Parathyroid adenoma (tissue), 2 donors: ENCODE results near the gene CEBPZOS.
A peak's percentile ranks its signal among the peaks of the same experiment; 100 is the strongest.

ENCODE experiments used
- H2AFZ ChIP-seq: fragments of 300-600 bp; sonication (generic); one replicate; pipeline ENCODE4 v1.7.0; 2017; ENCODE audit warnings: antibody characterized with exemption, mild to moderate bottlenecking
- H3K27ac ChIP-seq: fragments of 300-600 bp; sonication (generic); one replicate; pipeline ENCODE4 v1.7.0; 2017
- H3K27me3 ChIP-seq: fragments of 300-600 bp; sonication (generic); one replicate; pipeline ENCODE4 v1.7.0; 2017; ENCODE audit warnings: low read length; ENCODE audit not compliant: control insufficient read depth, insufficient read depth
- H3K36me3 ChIP-seq: fragments of 300-600 bp; sonication (generic); one replicate; pipeline ENCODE4 v1.7.0; 2017; ENCODE audit warnings: low read length; ENCODE audit not compliant: control insufficient read depth, insufficient read depth
- H3K4me1 ChIP-seq: fragments of 300-600 bp; sonication (generic); one replicate; pipeline ENCODE4 v1.7.0; 2017; ENCODE audit warnings: control low read depth
- H3K4me2 ChIP-seq: fragments of 300-600 bp; sonication (generic); one replicate; pipeline ENCODE4 v1.7.0; 2017; ENCODE audit warnings: low read length
- H3K4me3 ChIP-seq: fragments of 300-600 bp; sonication (generic); one replicate; pipeline ENCODE4 v1.7.0; 2017; ENCODE audit warnings: low read depth, low read length
- H3K79me2 ChIP-seq: fragments of 300-600 bp; sonication (generic); one replicate; pipeline ENCODE4 v1.7.0; 2017; ENCODE audit warnings: control low read depth
- H3K9ac ChIP-seq: fragments of 300-600 bp; sonication (generic); one replicate; pipeline ENCODE4 v1.7.0; 2017; ENCODE audit warnings: mild to moderate bottlenecking
- H3K9me3 ChIP-seq: fragments of 300-600 bp; sonication (generic); one replicate; pipeline ENCODE4 v1.7.0; 2017; ENCODE audit warnings: low read length; ENCODE audit not compliant: control insufficient read depth
- TF ChIP-seq, protein P1 (sequence below): fragments of 300-600 bp; sonication (generic); IDR thresholded peaks from one replicate; pipeline ENCODE4 v1.7.0; 2017; ENCODE audit warnings: antibody characterized with exemption, mild to moderate bottlenecking
- donor health status: primary hyperparathyroidism.

The CEBPZOS gene

GRCh38 chr2:37196320-37197195 is at the start of gene CEBPZOS:
Gene CEBPZOS, plus strand, starts transcription at chr2:37196496. Its CDS starts 3,209 bp downstream, at chr2:37199705.
- peak within 1 kb of the TSS; percentile 68 for H3K4me2 ChIP-seq
- no peak within 1 kb of the TSS for H3K9ac ChIP-seq
- peaks cover 8% of the 10 kb centered on the region for H3K79me2 ChIP-seq
- H3K27me3 ChIP-seq: no peaks in the 10 kb centered on the region
- peak within 1 kb of the TSS; percentile 73 for H3K27ac ChIP-seq
- H3K4me3 ChIP-seq: peak within 1 kb of the TSS; percentile 60
- no peaks in the 10 kb centered on the region for H3K36me3 ChIP-seq
- H2AFZ ChIP-seq: peak within 1 kb of the TSS; percentile 90
- H3K9me3 ChIP-seq: no peaks in the 10 kb centered on the region
- TF ChIP-seq, protein P1, sequence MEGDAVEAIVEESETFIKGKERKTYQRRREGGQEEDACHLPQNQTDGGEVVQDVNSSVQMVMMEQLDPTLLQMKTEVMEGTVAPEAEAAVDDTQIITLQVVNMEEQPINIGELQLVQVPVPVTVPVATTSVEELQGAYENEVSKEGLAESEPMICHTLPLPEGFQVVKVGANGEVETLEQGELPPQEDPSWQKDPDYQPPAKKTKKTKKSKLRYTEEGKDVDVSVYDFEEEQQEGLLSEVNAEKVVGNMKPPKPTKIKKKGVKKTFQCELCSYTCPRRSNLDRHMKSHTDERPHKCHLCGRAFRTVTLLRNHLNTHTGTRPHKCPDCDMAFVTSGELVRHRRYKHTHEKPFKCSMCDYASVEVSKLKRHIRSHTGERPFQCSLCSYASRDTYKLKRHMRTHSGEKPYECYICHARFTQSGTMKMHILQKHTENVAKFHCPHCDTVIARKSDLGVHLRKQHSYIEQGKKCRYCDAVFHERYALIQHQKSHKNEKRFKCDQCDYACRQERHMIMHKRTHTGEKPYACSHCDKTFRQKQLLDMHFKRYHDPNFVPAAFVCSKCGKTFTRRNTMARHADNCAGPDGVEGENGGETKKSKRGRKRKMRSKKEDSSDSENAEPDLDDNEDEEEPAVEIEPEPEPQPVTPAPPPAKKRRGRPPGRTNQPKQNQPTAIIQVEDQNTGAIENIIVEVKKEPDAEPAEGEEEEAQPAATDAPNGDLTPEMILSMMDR: no peak
- H3K4me1 ChIP-seq: no peaks in the 10 kb centered on the region

DNA sequence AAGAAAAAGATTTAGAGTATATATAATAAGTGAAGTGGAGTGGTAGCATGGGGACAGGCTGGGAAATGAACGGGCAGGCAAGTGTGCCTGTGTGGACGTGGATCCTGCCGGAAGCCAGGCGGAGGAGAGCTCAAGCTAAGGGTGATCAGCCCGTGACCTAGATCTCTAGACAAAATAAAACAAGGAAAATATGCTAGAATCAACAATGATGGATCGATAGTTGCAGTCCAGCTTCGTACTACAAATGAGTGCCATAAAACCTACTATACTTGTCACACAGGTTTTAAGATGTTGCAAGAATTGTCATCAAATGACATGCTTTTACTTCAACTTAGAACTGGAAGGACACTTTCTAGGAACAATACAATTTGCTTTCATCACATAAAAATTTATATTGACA is 48.0 kb upstream of the CEBPZOS start:
- H3K4me3 ChIP-seq: no peak overlapping the region
- no peaks in the 10 kb centered on the region for H3K36me3 ChIP-seq
- H3K27me3 ChIP-seq: no peaks in the 10 kb centered on the region
- no peaks in the 10 kb centered on the region for H3K9me3 ChIP-seq
- H2AFZ ChIP-seq: no peak overlapping the region
- no peak overlapping the region for H3K4me2 ChIP-seq
- H3K4me1 ChIP-seq: no peaks in the 10 kb centered on the region
- TF ChIP-seq, protein P1: no peak
- H3K9ac ChIP-seq: no peak overlapping the region
- peaks cover 5% of the 10 kb centered on the region for H3K79me2 ChIP-seq
- H3K27ac ChIP-seq: no peak overlapping the region

DNA sequence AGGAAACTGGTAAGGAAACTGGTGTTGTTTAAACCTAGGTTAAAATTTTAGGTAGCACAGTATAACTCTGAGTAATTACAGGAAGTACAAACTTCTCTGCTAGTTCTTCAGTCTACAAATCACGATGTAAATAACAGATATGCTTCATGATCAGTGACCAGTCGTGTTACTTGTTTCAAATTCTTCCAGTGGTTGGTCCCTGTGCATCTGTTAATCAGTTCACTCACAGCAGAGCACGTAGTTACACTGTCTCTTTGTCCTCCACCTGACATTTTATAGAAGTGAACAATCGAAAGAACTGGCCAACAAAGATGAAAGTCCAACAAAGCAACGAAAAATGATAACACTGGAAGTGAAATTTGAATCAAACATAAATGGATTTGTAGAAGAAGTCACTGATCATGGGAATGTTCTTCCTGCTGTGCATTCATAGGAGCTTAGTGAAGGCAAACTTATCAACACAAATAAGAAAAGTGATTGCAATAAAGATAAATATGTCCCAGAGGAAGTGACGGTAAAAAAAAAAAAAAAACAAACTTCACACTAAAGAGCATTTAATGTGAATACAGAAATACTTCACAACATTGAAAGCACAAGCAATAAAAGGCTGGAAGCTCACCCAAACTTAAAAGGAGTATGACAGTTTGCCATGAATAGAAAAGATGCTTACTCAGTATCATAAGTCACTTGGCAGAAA is 46.5 kb upstream of the CEBPZOS start:
- TF ChIP-seq, protein P1: no peak
- Histone ChIP-seq H3K4me2 (no peak overlapping the region), H3K27ac (no peak overlapping the region), H3K4me3 (no peak overlapping the region), H3K27me3 (no peaks in the 10 kb centered on the region), H3K4me1 (no peaks in the 10 kb centered on the region), H3K36me3 (no peaks in the 10 kb centered on the region), H3K9me3 (no peaks in the 10 kb centered on the region), H3K79me2 (peaks cover 13% of the 10 kb centered on the region), H3K9ac (no peak overlapping the region), H2AFZ (no peak overlapping the region)

- Histone ChIP-seq H3K9ac (no peak overlapping the region), H3K79me2 (peaks cover 28% of the 10 kb centered on the region), H3K4me2 (no peak overlapping the region), H3K4me3 (no peak overlapping the region), H3K27ac (no peak overlapping the region), H3K36me3 (no peaks in the 10 kb centered on the region), H3K27me3 (no peaks in the 10 kb centered on the region), H3K4me1 (peaks cover 9% of the 10 kb centered on the region), H3K9me3 (no peaks in the 10 kb centered on the region), H2AFZ (no peak overlapping the region)
- TF ChIP-seq, protein P1: no peak
Observed at GRCh38 chr2:37153224-37153623, 43.1 kb upstream of the CEBPZOS start.
